AG08395 (cell line): Measurements from ENCODE around the gene CLDN10.
A peak's percentile ranks its signal among the peaks of the same experiment; 100 is the strongest.
"Not testable (repeated sequence)": the region's sequence is repeated elsewhere in the genome, so short reads cannot be mapped to it uniquely, and the experiment has no call there.

Source experiments
- DNase-seq: peaks from one replicate; pipeline ENCODE4 v3.0.0; 2012; ENCODE audit warnings: mixed read lengths, low spot score

CLDN10 gene, protein sequence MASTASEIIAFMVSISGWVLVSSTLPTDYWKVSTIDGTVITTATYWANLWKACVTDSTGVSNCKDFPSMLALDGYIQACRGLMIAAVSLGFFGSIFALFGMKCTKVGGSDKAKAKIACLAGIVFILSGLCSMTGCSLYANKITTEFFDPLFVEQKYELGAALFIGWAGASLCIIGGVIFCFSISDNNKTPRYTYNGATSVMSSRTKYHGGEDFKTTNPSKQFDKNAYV

GRCh38 chr13:95552539-95553441 is at the start of gene CLDN10:
Gene CLDN10, plus strand, starts transcription at chr13:95552720. Its CDS starts 34 bp downstream, at chr13:95552754.
- DNase-seq: no peak

- DNase-seq: no peak
Observed at GRCh38 chr13:95503662-95504061, 48.9 kb upstream of the CLDN10 start.

DNA sequence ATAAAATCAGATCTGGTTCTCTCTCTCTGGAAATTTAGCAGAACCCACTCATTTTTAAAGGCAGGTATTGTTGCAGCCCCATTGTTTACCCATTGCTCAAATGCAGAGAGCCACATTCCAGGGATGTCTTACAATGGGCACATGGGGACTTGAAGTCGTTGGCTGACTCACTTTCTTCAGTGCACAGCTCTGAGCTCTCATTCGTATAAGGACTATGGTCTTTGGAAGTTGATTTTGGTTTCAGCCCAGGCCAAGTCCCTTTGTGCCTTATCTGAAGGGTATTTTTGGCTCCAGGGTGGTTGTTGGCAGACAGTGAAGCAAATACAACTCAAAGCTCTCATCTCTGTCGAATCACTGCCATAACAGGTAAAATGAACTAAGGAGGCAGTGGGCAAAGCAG is 47.3 kb upstream of the CLDN10 start:
- no peak for DNase-seq

DNA sequence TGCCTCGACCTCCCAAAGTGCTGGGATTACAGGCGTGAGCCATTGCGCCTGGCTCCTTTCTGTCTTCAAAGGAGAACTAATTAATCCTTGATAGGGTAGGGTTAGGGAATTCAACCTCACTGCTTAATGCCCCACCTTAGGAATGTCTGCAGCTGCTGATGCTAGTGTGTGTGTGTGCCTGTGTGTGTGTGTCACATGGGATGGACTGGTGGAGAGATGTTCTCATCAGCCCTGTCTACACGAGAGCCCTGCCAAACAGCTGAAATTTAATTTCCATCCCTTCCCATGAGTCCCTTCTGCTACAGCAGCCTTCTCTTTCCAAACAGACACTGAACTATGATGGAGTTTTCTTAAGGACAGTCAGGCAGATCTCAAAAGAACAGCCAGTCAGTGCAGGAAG is 46.5 kb upstream of the CLDN10 start:
- DNase-seq: no peak

DNA sequence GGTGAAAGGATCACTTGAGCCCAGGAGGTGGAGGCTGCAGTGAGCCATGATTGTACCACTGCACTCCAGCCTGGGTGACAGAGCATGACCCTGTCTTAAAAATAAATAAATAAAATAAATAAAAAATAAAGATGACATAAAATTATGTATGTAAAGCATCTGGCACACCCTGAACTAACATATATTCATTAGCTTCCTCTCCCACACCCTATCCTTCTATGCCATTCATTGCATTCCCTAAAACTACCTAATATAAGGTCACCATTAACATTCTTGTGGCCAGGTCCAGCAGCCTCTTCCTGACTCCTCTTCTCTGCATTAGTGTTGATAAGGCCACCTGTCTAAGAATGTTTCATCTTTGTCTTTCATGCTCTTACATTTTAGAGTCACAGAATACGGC is 44.5 kb upstream of the CLDN10 start:
- no peak for DNase-seq

- DNase-seq: no peak
Observed at GRCh38 chr13:95508996-95509395, 43.5 kb upstream of the CLDN10 start.

DNA sequence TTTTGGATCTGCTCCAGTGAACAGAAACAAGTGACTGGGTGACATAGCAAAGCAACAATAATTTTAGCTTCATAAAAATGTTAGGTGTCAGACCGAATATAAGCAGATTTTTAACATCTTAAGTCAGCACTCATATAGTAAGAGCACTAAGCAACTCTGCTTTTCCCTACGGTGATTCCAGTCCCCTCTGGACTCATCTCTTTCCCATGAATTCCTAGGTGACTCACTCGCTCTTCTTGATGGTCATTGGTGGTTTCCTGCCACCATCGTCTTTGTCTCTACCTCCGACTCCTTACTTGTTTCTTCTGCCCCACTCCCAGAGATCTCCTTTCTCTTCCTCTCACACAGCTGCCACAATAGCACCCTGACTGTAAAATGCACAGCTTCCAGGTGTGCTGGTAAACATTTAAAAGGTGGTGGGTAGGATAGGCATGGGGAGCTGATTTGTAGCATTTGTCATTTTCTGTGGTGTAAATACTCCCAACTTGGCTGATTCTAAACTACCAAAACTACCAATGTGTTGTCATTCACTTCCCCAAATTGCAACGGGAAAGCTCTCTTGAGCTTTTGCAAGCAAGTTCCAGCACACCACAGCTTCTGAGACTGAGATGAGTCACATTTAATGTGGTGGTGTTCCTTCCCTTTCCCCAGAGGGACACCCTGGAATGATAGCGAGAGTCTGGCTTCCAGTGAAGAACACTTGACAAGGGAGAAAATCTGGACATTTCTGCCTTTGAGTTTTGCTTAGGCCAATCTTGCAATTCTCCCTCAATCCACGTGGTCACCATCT is 42.8 kb upstream of the CLDN10 start:
- DNase-seq: peak; percentile 66

GRCh38 chr13:95510950-95511349 is 41.6 kb upstream of the CLDN10 start:
- DNase-seq: no peak

GRCh38 chr13:95512424-95512823 is 40.1 kb upstream of the CLDN10 start:
- DNase-seq: no peak

DNA sequence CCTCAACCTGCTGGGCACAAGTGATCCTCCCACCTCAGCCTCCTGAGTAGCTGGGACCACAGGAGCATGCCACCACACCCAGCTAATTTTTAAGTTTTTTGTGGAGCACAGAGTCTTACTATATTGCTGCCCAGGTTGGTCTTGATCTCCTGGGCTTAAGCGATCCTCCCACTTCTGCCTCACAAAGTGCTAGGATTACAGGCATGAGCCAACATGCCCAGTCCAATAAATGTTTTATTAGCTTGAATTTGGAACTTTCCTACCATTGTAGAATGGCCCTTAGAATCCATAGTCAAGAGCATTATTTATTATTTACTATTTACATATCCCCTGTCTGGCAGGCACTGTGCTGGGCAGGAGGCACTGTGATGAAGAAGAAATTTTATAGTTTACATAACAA is 39.6 kb upstream of the CLDN10 start:
- DNase-seq: no peak

- not testable (repeated sequence) for DNase-seq
Observed at GRCh38 chr13:95515606-95516005, 36.9 kb upstream of the CLDN10 start.

DNA sequence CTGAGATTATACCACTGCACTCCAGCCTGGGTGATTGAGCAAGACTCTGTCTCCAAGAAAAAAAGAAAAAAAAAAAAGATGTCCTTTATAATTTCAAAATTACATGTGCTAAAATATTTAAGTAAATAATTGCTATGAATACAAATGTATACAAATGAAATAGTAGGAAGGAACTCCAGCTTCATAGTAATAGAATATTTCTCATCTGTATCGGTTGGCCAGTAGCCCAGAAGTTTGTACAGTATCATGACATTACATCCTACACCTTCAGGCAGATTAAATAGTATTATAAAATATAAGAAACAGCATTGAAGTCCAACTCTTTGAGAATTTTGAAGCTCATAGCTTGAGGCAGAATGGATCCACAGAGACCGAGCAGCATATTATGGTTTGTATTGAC is 36.5 kb upstream of the CLDN10 start:
- no peak for DNase-seq

DNA sequence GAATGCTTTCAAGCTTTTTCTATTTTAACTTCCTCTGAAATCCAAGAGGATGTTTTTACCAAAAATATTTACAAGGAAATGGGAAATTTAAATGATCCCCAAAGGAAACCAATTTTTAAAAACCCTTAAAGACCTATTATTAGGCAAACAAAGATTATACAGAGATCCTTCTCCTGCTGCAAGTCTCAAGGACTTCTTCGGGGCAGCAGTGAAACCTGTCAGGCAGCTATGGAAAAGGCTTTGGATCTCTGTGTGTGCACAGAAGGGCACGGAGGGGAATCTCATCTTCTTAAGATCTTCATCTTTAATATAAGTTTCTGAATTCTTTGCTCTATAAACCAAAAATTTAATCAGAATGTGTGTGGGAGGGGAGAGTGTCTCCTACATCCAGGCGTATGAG is 36.0 kb upstream of the CLDN10 start:
- DNase-seq: no peak

GRCh38 chr13:95523598-95523997 is 28.9 kb upstream of the CLDN10 start:
- no peak for DNase-seq

- no peak for DNase-seq
Observed at GRCh38 chr13:95524264-95524901, 28.1 kb upstream of the CLDN10 start.

- DNase-seq: no peak
Observed at GRCh38 chr13:95527955-95528354, 24.6 kb upstream of the CLDN10 start.

DNA sequence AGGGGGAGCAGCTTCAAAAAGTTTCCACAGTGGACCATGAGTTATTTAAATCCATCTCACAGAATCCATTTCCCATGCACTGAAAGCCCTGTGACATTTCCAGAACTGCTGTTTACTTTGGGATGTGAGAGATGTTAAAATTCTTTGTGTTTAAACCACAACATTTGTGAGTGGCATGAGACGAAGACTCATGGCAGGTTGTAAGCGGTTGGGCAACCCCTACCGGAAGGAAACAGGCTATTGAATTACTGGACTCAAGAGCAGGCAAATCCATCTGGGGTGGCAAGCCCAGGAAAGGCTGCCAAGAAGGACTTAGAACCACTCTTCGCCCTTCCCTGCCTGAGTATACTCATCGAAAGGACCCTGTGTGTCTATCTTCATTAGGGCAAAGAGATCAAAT is 22.3 kb upstream of the CLDN10 start:
- no peak for DNase-seq

- no peak for DNase-seq
Observed at GRCh38 chr13:95533545-95534160, 18.9 kb upstream of the CLDN10 start.

GRCh38 chr13:95535243-95535642 is 17.3 kb upstream of the CLDN10 start:
- peak; percentile 13 for DNase-seq

DNA sequence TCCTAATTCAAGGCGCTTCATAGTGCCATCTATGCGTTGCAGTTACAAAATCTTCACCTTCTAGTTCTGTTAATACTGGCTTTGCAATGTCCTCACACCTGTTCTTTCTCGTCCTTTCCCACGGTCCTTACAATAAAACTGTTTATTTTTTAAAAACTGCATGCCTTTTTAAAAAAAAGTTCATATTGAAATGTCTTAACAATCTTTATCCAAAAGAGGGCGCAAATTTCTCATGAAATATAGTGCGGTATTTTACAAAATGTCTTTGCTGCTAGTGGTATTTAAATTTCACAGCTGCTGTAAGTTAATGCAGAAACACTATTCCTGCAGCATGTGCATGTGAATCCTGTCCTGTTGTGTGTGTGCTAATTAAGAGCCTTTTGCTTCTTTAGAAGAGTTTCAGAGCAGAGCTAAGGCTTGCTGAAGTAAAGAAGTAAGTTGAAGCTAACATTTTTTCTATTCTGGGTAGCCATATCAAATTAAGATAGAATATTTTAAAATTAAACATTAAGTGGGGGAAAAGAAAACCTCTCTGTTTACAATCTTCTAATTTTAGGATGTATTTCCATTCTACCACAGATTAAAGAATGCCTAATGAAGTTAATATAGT is 15.8 kb upstream of the CLDN10 start:
- DNase-seq: no peak

DNA sequence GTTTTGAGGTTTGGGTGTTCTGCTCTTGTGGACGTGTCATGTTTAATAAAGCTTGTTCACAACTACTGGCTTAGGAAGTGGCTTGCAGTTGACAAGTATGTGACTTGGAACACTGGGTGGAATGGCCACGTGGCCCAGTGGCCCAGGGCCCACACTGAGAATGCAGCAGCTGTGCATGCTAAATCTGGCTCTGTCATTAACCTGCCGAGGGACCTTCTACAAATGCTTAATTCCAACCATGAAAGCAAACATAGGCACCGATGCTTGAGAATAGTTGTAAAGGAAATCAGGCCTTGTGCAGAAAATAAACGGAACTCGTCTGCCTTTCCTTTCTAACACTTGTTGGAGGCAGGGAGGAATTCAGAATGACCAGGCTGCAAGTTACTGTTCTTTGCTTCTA is 11.6 kb upstream of the CLDN10 start:
- DNase-seq: no peak
